HG03442 (cell line): ENCODE data around the gene GCKR.
A peak's percentile ranks its signal among the peaks of the same experiment; 100 is the strongest.

Experiments used
- ATAC-seq: cut with Tn5 transposase; IDR thresholded peaks from one replicate; pipeline ENCODE4 v1.9.1; 2021; ENCODE audit warnings: mild to moderate bottlenecking, moderate library complexity; ENCODE audit not compliant: unreplicated experiment

GCKR gene, protein sequence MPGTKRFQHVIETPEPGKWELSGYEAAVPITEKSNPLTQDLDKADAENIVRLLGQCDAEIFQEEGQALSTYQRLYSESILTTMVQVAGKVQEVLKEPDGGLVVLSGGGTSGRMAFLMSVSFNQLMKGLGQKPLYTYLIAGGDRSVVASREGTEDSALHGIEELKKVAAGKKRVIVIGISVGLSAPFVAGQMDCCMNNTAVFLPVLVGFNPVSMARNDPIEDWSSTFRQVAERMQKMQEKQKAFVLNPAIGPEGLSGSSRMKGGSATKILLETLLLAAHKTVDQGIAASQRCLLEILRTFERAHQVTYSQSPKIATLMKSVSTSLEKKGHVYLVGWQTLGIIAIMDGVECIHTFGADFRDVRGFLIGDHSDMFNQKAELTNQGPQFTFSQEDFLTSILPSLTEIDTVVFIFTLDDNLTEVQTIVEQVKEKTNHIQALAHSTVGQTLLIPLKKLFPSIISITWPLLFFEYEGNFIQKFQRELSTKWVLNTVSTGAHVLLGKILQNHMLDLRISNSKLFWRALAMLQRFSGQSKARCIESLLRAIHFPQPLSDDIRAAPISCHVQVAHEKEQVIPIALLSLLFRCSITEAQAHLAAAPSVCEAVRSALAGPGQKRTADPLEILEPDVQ

DNA sequence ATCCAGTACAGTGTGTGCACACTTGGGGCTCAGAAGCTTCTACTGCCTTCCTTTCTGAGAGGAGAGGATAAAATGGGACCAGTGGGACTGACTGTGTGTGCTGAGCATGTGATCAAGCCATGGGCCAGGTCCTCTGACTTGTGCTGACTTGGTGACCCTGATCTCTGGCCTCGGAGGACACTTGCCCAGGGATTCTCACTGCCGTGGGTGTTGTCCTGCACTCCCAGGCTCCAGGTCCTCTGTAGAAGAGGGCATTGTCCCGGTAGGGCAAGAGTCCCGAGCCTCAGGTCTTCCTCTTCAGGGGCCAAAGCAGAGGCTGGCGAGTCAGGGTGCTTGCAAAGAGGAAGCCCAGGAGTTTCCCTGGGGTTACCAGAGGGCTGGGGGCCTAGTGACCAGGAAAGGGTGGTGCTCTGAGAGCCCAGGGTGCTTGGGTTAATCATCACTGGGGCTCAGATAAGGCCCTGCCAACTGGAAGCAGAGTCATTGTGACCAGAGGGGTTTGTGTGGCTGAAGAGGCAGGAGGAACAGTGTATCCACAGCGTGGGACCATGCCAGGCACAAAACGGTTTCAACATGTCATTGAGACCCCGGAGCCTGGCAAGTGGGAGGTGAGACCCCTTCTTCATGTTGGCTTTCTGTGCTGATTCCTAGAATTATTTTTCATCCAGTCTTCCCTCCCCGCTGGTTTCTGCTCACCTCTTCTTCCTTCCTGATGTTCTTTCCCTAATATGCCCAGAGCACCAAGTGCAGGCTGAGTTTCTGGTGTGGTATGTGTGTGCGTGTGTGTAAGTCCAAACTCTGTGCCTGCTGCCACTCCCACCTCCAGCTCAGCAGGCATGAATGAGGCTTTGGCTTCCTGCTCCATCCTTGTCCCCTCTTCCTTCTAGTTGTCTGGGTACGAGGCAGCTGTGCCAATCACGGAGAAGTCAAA, at the start of gene GCKR:
Gene GCKR (plus strand): TSS at position 483 of the 931 bp plus-strand sequence. CDS start 66 bp downstream, at position 549.
- ATAC-seq: no peak

DNA sequence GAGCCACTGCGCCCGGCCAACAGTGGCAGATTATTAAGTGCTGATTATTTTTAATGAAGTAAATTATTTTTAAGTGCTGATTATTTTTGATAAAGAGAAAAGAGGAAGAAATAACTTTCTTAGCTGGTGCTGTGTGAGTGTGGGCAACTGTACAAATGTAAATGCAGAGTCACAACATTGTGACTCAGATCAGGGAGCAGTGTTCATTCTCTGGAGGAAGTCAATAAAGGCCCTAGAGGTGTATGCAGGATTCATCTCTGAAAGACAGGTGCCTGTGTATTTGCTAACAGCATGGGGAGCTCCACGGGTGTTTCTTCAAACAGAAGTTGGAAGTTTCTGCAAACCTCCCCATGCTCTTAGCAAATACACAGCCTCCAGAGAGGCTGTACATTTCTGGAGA, 48.3 kb upstream of the GCKR start:
- ATAC-seq: no peak

DNA sequence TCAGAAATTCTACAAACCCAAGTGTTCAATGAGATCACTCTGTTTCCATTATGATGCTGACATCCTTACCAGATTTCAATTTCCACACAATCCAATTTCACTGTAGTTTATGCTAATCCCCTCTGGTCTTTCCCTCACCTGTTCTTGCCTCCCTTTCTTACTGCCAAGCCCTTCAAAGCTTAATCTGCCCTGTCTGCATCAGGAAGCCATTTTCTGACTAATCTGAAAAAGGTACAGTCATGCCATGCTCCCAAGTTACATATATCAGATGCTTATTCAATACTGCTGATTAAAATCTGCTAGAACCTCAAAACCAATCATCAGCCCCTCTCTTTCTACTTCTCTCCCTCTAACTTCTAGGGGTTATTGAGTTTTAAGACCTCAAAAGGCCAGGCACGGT, 45.5 kb upstream of the GCKR start:
- no peak for ATAC-seq

DNA sequence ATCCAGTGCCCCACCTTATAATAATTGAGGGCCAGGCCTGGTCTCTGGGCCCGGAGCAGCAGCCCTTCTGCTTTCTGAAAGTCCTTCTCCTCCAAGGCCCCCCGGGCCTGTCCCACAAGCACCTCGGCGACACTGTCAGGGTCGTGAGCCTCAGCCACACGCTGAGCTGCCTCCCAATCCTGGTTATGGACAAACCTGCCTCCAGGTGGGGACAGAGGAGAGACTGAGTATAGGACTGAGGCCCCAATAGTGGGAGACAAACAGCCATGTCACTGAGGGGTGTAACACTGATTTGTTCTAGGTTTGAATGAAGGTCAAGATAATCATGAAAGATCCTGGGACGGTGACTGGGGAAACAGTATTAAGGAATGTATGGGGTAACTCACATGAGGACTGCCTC, 42.7 kb upstream of the GCKR start:
- ATAC-seq: no peak

DNA sequence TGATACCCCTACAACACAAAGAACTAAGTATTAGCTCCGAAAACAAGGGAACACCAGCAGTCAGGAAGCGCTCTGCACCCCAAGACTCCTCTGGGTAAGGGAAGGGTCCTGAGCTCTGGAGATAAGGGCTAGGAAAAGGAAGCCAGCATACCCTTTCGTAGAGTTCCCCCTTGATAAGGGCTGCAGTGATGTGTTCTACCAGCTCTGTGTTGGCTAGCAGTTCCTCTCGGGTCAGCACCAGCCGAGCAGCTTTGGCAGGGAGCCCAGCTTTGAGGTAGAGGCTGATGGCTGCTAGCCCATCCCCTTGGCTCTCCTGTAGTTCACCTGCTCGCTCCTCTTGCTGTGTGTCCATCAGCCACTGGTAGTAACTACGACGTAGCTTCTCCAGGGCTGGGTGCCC, 35.5 kb upstream of the GCKR start:
- ATAC-seq: no peak

DNA sequence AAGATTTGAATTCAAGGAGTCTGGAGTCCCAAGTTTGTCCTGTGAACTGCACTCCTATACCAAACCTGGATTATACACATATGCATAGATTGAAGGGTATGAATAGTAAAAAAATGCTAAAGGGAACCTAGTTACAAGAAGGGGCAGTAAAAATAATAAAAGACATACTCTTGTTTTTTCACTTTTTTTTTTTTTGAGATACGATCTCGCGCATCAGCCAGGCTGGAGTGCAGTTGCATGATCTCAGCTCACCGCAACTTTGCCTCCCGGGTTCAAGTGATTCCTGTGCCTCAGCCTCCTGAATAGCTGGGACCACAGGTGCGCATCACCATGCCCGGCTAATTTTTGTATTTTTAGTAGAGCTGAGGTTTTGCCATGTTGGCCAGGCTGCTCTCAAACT, 32.2 kb upstream of the GCKR start:
- ATAC-seq: no peak

DNA sequence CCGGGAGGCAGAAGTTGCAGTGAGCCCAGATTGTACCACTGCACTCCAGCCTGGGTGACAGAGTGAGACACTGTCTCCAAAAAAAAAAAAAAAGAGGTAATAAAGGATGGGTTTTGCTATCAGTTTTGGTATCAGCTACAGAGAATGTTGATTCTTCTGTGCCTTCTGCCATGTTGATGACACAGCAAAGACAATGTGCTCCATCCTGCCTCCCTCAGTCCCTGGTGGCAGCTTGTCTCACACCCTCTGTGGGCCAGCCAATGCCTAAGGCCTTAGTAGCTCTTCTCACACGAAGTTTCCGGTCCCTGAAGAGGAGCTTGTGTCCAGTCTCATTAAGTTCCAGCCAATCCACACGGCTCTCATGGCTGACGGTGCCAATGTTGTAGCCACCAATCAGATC, 24.7 kb upstream of the GCKR start:
- no peak for ATAC-seq

DNA sequence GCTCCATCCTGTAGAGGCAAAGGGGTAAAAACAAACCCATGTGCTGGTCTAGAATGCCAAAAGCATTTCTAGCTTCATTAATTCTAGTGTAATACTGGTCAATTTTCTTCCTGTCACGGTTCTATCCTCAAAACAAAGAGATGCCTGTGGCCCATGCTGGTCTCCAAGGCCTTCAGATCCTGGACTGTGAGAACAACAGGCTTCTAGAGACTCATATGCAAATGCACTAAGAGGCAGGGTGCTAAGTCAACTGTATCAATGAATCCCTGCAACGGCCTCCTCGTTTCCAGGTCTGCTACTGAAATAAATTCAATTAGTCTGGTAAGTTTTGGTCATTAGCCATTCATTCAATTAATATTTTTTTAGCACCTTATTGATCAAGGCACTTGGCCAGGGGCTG, 11.1 kb upstream of the GCKR start:
- no peak for ATAC-seq

DNA sequence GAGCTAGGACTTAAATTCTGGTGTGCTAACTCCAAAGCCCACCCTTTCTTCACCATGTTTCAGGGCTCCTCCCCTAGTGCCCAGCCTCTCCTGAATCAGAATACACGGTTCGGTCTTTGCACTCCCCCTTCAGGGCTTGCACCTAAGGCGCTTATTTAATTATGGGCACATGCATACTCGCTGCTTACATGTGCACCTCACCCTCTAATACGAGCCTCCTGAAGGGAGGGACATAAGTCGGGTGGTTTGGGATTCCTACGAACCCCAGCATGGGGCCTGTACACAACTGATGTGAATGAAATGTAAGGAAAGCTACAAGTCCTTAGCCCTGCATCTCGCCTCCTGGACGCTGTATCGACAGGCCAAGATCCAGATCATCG, 7.5 kb upstream of the GCKR start:
- no peak for ATAC-seq

DNA sequence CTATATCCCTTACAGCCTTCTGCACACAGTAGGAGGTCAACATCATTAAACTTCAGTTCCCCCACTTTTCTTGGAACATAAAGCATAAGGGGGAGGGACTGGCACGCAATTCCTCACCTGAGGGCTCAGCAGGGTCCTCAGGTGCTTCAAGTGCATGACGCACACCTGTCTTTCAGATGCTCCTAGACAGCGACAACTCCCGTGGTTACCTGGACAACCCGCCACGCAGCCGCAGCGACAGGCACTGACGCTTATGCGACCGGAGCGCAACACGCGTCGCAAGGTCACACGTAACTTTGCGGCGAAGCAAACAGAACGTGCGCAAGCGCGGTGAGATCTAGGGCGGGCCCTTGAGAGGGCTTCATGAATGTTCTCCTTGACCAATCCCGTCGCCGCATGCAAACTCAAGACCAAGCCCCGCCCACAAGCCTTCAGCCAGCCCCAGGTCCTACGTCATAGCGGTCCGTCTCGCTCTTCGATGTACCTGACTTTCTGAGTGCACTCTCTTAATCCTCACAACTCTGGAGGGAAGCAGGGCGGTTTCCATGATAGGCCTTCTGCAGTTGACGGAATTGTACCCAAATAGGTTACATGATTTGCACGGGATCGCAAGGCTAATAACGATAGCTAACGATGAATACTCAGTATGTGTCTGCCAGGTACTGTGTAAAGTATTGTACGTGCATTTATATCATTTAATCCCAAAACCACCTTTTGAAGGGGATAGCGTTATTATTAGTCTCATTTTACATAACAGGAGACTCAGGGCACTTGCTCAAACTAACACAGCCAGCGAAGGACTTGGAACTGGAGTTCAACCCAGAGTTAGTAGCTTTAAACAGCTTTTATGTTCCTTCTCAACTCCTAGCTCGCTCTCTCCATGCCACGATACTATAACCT, 6.9 kb upstream of the GCKR start, which contains the start of gene IFT172:
Gene IFT172 (minus strand): TSS at position 246 of the 900 bp plus-strand sequence. CDS start 90 bp downstream, at position 156.
- peak; percentile 95 for ATAC-seq

DNA sequence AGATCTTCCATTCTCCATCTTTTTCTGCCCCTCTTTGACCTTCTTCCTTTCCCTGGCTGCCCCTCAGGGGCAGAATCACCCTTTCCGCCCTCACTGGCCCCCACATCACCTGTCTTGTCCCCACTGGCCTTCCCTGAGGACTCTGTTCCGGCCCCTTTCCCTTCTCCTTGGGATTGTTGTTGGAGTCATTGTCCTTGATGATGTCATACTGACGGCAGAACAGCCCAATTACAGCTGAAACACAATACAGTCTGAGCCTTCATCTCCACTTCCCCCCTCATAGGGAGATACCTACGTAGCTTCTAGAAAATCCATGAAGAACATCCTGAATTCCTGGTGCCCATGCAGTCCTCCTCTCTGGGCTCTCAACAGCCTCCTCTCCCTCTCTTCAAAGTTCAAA, 4.1 kb upstream of the GCKR start:
- no peak for ATAC-seq

DNA sequence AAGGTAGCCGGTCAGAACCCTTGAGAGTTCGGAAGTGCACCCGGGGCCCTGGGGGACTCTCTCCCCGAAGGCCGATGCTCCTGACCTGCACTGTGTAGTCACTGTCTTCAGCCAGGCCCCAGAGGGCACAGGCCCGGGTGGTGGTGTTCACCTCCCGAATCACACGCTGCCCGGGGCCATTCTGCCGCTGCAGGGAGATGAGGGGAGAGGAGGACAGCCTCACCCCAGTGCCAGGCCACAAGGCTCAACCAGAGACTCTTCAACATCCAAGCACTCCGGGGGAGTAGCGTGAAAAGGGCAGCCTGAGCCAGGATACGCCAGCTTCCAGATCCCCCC, 2.7 kb upstream of the GCKR start:
- ATAC-seq: no peak

DNA sequence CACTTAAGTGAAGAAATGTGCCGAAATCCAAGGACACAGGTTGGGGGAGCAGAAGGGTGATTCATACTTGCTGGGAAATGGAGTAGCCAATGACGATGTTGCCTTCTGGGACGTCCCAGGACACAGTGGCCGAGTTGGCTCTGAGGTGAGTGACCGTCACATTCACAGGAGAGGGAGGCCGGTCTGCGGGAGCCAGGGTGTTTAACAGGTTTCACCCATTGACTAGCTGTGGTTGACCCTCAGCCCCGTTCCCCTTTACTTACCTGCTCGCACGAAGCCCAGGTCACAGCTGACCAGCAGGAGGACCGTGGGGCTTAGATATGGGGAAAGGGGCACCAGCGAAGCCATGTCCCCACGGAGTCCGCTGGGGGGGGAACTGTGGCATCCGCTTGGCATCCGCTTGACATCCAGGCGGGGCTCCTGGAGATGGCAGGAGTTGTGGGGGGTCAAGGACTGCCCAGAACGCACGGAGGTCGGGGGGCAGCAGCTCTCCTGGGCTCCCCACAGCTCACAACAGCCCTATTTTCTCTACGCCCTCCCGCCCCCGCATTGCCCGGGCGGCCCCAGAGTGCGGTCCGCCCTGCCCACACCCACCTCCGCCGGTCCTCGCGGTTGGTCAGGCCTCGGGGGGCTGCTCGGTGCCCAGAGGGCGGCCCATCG, 2.2 kb upstream of the GCKR start:
- no peak for ATAC-seq

DNA sequence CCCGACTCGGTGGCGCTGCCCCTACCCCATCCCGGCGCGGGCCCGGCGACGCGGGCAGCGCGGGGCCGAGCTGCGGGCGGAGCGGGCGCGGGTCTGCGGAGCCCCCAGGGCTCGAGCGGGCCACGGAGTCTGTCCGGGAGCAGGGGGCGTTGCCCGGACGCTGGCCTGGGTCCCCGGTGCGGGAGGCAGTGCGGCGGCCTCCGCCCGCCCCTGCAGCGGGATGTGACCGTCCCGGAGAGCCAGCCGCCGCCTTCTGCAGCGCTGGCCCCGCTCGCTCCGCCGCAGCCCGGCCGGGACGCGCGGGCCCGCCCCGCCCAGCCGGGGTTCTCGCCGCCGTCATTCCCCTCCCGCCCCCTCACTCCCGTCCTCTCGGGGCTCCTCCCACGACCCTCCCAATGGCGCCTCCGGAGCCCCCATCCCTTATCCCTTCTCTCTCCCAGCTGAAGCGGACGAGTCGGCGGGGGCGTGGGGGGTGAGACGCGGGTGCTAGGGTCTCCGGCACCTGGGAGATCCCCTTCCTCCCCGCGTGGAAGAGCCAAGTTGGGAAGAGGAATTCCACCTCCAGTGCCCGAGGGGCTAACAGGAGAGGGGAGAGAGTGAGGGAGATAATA, 1.6 kb upstream of the GCKR start, which contains the start of gene FNDC4:
Gene FNDC4 (minus strand): TSS at position 257 of the 611 bp plus-strand sequence. CDS start 521 bp downstream, outside the sequence.
- no peak for ATAC-seq

DNA sequence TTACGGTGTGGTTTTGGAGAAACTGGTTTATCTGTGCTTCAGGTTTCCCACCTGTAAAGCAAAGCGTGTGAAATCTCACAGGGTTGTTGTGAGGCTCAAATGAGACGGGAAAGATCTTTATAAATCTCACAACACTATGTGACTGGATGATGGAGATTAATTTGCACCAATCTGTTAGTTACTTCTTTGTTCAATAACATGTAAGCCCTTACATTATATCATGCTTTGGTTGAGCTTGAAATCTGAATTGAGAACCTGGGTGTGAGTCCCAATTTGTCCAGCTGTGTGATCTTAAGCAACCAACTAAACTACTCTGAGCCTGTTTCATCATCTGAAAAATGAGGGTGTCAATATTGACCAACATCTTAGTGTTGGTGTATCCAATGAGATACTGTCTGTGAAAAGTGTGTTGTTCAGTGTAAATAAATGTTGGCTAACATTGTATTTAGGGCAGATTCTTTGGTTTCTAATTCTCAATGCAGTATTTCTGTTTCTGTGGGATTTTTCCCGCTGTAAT, 741 bp upstream of the GCKR start:
- no peak for ATAC-seq

DNA sequence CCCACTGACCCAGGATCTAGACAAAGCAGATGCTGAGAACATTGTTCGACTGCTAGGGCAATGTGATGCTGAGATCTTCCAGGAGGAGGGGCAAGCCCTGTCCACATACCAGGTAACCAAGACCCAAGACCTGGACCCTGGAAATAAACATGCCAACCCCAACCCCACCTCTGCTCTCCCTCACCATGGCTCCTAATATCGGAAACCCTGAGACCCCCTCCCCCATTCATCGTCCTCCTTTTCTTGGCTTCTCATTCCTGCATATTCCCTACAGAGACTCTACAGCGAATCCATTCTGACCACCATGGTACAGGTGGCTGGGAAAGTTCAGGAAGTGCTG, 619 bp downstream of the GCKR start:
- no peak for ATAC-seq

DNA sequence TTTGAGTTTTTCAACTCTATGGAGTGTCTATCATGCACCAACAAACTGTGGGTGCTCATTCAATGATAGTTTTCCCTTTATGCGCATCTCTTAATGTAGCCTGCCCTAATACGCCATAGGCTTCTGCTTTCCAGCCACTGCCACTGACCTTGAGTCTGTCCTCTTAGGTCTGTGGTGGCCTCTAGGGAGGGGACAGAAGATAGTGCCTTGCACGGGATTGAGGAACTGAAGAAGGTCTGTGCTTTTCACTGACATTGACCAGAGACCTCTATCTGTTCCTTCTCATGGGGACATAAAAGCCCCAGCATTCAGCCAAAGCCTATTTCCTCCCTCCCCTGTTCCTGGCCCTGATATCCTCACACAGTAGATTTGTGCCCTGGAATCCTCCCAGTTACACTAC, 2.3 kb downstream of the GCKR start:
- ATAC-seq: no peak

DNA sequence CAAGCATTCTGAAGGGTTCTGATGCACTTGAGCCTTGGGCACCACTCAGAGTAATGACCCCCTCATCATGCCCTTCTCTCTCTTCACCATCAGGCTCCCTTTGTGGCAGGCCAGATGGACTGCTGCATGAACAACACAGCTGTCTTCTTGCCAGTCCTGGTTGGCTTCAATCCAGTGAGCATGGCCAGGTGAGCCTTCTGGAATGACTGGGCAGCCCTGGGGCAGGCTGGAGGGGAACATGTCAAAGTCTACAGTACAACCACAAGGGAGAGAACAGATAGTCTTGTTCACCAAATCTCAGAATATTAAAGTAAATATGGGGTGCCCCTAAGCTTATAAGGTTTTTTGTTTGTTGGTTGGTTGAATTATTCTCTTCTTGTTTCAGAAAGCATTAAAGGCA, 4.4 kb downstream of the GCKR start:
- ATAC-seq: no peak

DNA sequence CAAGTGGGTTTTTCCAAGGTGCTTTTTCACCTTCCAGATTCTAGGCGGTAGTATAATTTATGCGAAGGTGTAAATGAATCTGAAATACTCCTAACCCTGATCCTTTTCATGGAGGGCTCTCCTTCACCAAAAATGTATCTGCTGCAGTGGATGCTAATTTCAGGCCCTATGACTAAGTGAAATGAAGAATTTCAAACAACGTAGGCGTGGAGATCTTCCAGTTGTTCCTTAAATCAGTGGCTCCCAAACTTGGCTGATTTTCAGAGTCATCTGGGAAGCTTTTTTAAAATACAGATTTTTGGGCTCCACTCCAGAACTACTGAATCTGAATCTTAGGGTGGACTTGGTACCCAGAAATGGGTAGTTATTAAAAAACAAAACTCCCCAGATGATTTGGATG, 5.5 kb downstream of the GCKR start:
- ATAC-seq: no peak
